Head of caudate nucleus (tissue), 42 donors: ENCODE results near the gene DNM2.
"Not testable (repeated sequence)": the region's sequence is repeated elsewhere in the genome, so short reads cannot be mapped to it uniquely, and the experiment has no call there.

ENCODE experiments used
- DNase-seq, 42 donors: peaks; one replicate each; pipeline versions ENCODE4 v3.0.0 to v3.0.0-alpha.2; 2020 to 2021; ENCODE audit warnings: mixed read lengths in 7 of 42
- intact Hi-C: fragments of 100-400 bp; cut with DNase I; formaldehyde crosslinking; loops from one replicate; pipeline ENCODE4 v1.15.0; 2022

The DNM2 gene

GRCh38 chr19:10866495-10866894 is 148.6 kb downstream of the DNM2 start:
- intact Hi-C loops: loop anchor here (10.0 kb wide), 1 partner anchor 152 kb away; the partner anchor contains the start of gene DNM2
- DNase-seq: no peak

DNA sequence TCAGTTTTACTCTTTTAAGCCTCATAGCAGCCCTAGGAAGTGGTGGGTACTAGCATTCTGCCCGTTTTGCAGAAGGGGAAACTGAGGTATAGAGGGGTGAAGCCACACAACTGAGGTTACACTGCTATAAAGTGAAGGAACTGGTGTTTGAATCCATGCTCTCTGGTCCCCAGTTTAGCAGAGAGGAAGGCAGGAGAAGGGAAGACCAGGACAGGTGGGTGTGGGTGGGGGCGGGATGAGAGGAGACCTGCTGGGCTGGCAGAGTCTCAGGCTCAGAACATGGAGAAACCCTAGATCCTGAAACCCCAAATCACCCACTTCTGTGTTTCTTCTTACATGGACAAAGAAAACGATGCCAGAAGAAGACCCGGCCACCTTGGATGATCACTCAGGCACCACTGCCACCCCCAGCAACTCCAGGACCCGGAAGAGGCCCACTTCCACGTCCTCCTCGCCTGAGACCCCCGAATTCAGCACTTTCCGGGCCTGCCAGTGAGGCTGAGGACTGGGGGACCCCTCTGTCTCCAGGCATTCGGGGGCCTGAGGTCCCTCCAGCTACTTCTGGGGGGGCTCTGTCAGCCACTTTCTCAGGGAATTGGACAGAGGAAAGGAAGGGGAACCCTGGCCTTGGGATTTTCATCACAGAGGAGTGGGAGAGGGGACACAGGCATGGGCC is 151.1 kb downstream of the DNM2 start:
- intact Hi-C loops: loop anchor here (10.0 kb wide), 1 partner anchor 154 kb away; the partner anchor contains the start of gene DNM2

DNA sequence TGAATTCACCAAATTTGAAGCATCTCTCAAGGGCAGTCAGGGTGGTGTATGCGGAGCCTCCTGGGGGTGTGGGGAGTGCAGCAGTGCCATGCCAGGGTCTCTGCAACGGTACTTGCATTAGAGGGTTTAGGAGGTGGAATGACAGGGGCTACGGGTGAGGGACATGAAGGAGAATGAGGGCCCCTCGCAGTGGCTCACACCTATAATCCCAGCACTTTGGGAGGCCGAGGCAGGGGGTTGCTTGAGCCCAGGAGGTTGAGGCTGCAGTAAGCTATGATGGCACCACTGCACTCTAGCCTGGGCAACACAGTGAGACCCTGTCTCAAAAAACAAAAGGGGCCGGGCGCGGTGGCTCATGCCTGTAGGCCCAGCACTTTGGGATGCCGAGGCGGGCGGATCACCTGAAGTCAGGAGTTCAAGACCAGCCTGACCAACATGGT is 152.0 kb downstream of the DNM2 start:
- not testable (repeated sequence) for DNase-seq
- intact Hi-C loops: loop anchor here (10.0 kb wide), 2 partner anchors 55 to 155 kb away; partner anchors contain the start of genes DNM2, TIMM29 and YIPF2

More for the DNA sequence above, 151.1 kb downstream of the DNM2 start:
- DNase-seq: no peak

DNA sequence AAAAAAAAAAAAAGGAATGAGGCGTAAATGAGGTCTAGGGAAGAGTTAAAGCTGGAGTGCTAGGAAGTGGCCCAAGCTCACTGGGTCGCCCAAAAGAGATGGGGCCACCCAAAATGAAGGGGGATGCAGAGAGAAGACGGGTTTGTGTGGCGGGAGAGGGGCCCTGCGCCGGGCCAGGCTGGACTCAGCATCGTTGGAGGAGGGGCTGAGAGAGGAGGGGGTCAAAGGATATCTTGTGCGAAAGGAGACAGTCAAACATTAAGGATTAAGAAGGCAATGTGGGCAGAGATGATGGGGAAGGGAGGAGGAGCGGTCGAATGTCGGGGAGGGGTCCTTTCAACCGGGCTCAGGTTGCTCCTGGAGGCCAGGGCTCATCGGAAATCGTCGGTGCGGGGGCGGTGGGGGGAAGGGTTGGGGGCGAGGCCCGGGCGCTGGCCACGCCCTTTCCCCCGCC is 152.6 kb downstream of the DNM2 start:
- DNase-seq: peak in 1 of 42 donors; percentile 41
- intact Hi-C loops: loop anchor here (10.0 kb wide), 1 partner anchor 54 kb away; the partner anchor contains the start of genes TIMM29 and YIPF2

DNA sequence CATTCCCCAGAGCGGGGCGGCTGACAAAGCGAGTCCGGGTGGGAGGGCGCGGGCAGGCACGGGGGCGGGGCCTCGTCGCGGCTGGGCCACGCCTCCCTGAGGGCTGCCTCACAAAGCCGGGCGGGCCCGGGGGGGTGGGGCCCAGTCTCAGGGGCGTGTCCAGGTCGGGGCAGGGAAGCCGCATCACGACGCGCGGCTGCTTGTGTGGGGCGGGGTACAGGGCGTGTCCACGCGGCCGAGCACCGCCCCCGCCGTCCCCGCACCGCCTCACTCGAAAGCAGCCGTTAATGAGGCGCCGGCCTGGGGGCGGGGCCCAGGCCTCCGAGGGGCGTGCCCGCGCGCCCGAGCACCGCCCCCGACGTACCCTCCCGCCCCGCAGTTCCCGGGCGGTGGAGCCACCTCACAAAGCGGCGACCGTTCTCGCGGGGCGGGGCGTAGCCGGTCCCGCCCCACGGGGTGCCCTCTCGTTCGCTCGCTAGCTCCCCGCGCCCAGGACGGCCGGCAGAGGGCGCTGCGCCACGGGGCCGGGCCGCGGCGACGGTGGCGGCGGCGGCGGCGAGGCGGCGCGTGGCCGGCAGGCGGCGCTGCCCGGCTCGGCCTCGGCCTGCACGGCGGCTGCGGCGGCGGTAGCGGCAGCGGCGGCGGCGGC is 153.2 kb downstream of the DNM2 start, which contains the start of gene CARM1:
Gene CARM1, plus strand, starts transcription at position 599 of the 649 bp plus-strand sequence. CDS start 150 bp downstream, outside the sequence.
- intact Hi-C loops: loop anchor here (10.0 kb wide), 1 partner anchor 54 kb away; the partner anchor contains the start of genes TIMM29 and YIPF2

DNA sequence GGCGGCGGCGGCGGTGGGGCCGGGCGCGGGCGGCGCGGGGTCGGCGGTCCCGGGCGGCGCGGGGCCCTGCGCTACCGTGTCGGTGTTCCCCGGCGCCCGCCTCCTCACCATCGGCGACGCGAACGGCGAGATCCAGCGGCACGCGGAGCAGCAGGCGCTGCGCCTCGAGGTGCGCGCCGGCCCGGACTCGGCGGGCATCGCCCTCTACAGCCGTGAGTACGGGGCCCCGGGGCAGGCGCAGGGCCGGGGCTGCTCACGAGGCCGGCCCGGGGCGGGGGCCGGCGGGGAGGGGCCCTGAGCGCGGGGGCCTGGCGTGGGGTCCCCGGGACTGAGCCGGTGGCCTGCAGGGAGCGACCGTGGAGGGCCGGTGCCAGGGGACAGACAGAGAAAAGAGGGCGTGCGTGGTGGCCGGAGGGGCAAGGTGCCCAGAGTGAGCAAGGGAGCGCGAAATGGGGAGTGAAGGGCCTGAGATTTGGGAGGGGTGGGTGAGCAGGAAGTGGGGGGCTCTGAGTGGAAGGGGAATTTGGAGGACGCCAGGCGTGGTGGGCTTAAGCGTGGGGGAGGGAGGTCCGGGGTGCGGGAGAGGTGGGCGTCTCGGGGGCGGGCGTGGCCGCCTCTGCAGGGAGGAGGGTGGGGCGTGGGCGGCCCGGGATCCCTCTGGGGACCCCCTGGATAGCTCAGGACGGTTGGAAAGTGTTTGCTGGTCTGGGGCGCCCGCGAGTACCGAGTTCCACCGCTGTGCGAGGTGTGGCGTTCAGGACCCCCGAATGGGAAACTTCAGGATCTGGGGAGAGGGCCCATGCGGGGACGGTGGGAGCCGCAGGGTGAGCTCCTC is 154.0 kb downstream of the DNM2 start:
- DNase-seq: peak in 30 of 42 donors; percentile 18 to 63 (median 42)

More for the DNA sequence above, 153.2 kb downstream of the DNM2 start, which contains the start of gene CARM1:
- DNase-seq: peak; percentile 97 to 100 (median 99)

DNA sequence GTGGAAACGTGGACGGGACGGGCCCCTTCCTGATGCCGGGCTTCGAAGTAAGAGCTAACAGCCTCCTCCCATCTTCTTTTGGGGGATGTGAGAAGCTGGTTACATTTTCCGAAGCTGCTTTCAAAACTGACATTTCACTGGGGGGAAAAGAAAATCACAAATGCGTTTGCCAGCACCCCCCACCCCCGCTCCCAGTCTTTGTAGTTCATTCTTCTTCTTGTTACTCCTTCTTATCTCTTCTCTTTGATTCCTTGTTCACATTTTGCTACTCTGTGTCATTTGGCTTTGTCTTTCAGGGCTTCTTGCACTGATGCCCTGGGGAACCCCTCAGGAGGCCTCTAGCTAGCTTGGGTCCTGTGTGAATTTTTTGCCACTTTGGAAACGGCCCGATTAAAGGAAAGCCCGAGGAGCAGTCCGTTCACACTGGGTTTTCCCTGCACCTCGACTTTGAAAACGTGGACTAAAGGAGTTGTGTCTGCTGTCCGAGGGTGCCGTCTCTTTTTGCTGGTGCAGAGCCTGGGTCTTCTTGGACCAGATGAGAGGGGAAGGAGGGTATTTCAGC is 154.7 kb downstream of the DNM2 start:
- DNase-seq: peak in 1 of 42 donors; percentile 23
- intact Hi-C loops: loop anchor here (10.0 kb wide), 1 partner anchor 52 kb away; the partner anchor contains the start of genes TIMM29 and YIPF2

More for the DNA sequence above, 154.0 kb downstream of the DNM2 start:
- intact Hi-C loops: loop anchor here (10.0 kb wide), 1 partner anchor 53 kb away; the partner anchor contains the start of genes TIMM29 and YIPF2

GRCh38 chr19:10874024-10874423 is 156.1 kb downstream of the DNM2 start:
- no peak for DNase-seq
- intact Hi-C loops: loop anchor here (10.0 kb wide), 1 partner anchor 51 kb away; the partner anchor contains the start of genes TIMM29 and YIPF2

DNA sequence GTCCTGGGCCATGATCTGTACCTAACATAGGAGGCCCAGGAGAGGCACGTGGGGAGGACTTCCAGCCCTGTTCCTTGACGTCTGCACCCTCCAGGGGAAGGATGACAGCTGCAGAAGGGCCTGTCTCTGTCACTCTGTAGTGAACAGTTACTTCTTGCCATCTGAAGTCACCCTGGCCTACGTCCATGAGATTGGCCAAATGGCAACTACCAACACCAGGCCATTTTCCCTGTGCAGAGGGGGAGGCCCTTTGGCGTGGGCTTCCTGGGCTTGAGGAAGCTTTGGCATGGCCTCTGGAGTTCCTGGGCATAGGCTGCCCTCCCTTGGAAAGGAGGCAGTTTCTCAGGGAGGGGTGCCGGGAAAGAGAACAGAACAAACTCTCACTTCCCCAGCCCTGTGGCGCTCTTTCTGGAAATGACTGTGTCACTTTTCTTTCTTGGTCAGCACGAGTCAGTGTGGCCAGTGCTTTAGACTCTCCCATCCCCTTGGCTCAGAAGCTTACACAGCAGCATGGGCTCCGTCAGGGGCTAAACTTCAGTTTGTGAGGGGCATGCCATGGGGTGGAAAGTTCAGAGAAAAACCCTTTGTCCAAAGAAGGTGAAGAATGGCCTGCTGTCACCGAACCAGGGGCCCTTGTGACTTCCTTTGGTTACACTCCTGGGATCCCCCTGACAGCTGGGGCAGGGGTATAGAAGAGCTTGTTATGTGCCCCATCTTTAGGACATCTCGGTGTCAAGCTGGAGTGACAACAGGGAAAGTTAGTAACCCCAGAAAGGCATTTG is 158.8 kb downstream of the DNM2 start:
- intact Hi-C loops: loop anchor here (10.0 kb wide), 1 partner anchor 48 kb away; the partner anchor contains the start of genes TIMM29 and YIPF2
- DNase-seq: peak in 20 of 42 donors; percentile 21 to 78 (median 51)

GRCh38 chr19:10877608-10878007 is 159.7 kb downstream of the DNM2 start:
- DNase-seq: not testable (repeated sequence)
- intact Hi-C loops: loop anchor here (10.0 kb wide), 1 partner anchor 47 kb away; the partner anchor contains the start of genes TIMM29 and YIPF2

DNA sequence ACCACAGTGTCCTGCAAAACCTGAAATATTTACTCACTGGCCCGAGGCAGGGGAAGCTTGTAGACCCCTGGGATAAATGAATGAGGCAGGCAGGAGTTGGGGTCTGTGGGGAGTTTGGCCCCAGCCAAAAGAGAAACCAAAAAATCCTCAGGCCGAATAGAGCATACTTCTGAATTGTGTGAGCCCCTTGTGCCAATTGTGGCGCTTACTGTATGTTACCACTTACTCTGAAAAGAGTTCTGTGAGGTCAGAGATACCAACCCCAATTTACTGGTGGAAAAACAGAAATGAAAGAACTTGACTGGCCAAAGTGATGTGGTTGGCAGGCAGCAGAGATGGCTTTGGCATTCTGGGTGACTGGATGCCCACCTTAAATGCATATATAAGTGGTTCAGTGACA is 160.4 kb downstream of the DNM2 start:
- intact Hi-C loops: loop anchor here (10.0 kb wide), 1 partner anchor 47 kb away; the partner anchor contains the start of genes TIMM29 and YIPF2
- DNase-seq: no peak
